MM.1S (cell line): ENCODE results near the gene HYDIN.

Experiments
- DNase-seq: peaks from one replicate; pipeline ENCODE4 v3.0.0-alpha.2; 2015
- H2AFZ ChIP-seq: fragments of 300-600 bp; sonication (generic); 2 replicates; pipeline ENCODE4 v1.6.0; 2016; ENCODE audit warnings: antibody characterized with exemption, low read length
- H3F3A ChIP-seq: fragments of 300-600 bp; sonication (generic); 2 replicates; pipeline ENCODE4 v1.6.1; 2016; ENCODE audit warnings: mild to moderate bottlenecking, antibody characterized with exemption, low read length, moderate library complexity, mixed read lengths; ENCODE audit not compliant: insufficient read depth
- H3K27ac ChIP-seq: fragments of 300-600 bp; sonication (generic); 2 replicates; pipeline ENCODE4 v1.5.1; 2016; ENCODE audit warnings: mild to moderate bottlenecking, low read length
- H3K27me3 ChIP-seq: fragments of 300-600 bp; sonication (generic); replicated peaks from 2 replicates; pipeline ENCODE4 v1.6.0; 2016; ENCODE audit warnings: low read length; ENCODE audit not compliant: insufficient read depth
- H3K36me3 ChIP-seq: fragments of 300-600 bp; sonication (generic); replicated peaks from 2 replicates; pipeline ENCODE4 v1.6.1; 2016; ENCODE audit warnings: mild to moderate bottlenecking, low read length, mixed read lengths; ENCODE audit not compliant: insufficient read depth
- H3K4me1 ChIP-seq: fragments of 300-600 bp; sonication (generic); 2 replicates; pipeline ENCODE4 v1.6.1; 2016; ENCODE audit warnings: low read length, mixed read lengths
- H3K4me2 ChIP-seq: fragments of 300-600 bp; sonication (generic); 2 replicates; pipeline ENCODE4 v1.6.0; 2016; ENCODE audit warnings: low read depth, low read length
- H3K4me3 ChIP-seq: fragments of 300-600 bp; sonication (generic); 2 replicates; pipeline ENCODE4 v1.5.1; 2016; ENCODE audit warnings: low read length, mixed read lengths
- H3K79me2 ChIP-seq: fragments of 300-600 bp; sonication (generic); 2 replicates; pipeline ENCODE4 v1.6.1; 2016; ENCODE audit warnings: mixed run types, low read length, mixed read lengths
- H3K9ac ChIP-seq: fragments of 300-600 bp; sonication (generic); 2 replicates; pipeline ENCODE4 v1.6.1; 2016; ENCODE audit warnings: low read length, mixed read lengths
- H3K9me2 ChIP-seq: fragments of 300-600 bp; sonication (generic); replicated peaks from 2 replicates; pipeline ENCODE4 v1.6.1; 2016; ENCODE audit warnings: mild to moderate bottlenecking, low read length, mixed read lengths; ENCODE audit not compliant: insufficient read depth
- H3K9me3 ChIP-seq: fragments of 300-600 bp; sonication (generic); replicated peaks from 2 replicates; pipeline ENCODE4 v1.6.1; 2016; ENCODE audit warnings: mild to moderate bottlenecking, low read length, mixed read lengths; ENCODE audit not compliant: insufficient read depth
- H4K20me1 ChIP-seq: fragments of 300-600 bp; sonication (generic); 2 replicates; pipeline ENCODE4 v1.6.1; 2016; ENCODE audit warnings: mild to moderate bottlenecking, low read length, moderate library complexity, mixed read lengths; ENCODE audit not compliant: insufficient read depth
- EZH2 ChIP-seq: fragments of 300-600 bp; sonication (generic); optimal IDR thresholded peaks from 2 replicates; pipeline ENCODE3; 2017; ENCODE audit warnings: low read depth, mild to moderate bottlenecking, antibody characterized with exemption, low read length, mixed read lengths
- EZH2phosphoT487 ChIP-seq: fragments of 300-600 bp; sonication (generic); IDR thresholded peaks from 2 replicates; pipeline ENCODE4 v1.6.1; 2018; ENCODE audit warnings: antibody characterized with exemption, low read length
- TF ChIP-seq, protein P1 (sequence below): fragments of 300-600 bp; sonication (generic); IDR thresholded peaks from 2 replicates; pipeline ENCODE4 v1.5.1; 2016; ENCODE audit warnings: antibody characterized with exemption, low read length, mixed read lengths

The HYDIN gene

DNA sequence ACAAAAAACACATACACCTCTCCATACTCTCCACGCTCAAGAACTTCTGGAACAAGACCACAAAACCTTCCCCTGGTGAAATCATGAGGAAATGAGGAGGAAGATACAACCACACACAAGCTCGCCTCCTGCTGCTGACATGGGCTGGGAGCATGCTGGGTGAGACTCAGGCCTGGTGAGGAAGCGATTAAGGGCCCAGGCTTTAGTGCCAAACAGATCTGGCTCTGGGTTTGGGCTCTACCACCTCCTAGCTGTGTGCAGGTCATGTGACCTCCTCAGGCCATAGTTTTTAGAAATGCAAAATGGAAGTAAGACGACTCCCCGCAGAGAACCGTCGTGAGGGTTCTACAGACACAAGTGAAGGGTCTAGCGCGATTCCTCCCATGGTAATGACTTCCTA, 470.9 kb downstream of the HYDIN start:
- 0 out of 2 replicates have a peak, but pooled peaks cover 3% of the 10 kb centered on the region for H3K36me3 ChIP-seq
- no peak overlapping the region for H3K4me3 ChIP-seq
- H3K9me2 ChIP-seq, result no peaks in the 10 kb centered on the region
- no peak overlapping the region for H3K27ac ChIP-seq
- no peaks in the 10 kb centered on the region for H3K9me3 ChIP-seq
- no peaks in the 10 kb centered on the region for H3K4me1 ChIP-seq
- no peak overlapping the region for H3K9ac ChIP-seq
- no peak overlapping the region for H3K4me2 ChIP-seq
- TF ChIP-seq EZH2phosphoT487 (no peak), EZH2 (no peak)
- TF ChIP-seq, protein P1, sequence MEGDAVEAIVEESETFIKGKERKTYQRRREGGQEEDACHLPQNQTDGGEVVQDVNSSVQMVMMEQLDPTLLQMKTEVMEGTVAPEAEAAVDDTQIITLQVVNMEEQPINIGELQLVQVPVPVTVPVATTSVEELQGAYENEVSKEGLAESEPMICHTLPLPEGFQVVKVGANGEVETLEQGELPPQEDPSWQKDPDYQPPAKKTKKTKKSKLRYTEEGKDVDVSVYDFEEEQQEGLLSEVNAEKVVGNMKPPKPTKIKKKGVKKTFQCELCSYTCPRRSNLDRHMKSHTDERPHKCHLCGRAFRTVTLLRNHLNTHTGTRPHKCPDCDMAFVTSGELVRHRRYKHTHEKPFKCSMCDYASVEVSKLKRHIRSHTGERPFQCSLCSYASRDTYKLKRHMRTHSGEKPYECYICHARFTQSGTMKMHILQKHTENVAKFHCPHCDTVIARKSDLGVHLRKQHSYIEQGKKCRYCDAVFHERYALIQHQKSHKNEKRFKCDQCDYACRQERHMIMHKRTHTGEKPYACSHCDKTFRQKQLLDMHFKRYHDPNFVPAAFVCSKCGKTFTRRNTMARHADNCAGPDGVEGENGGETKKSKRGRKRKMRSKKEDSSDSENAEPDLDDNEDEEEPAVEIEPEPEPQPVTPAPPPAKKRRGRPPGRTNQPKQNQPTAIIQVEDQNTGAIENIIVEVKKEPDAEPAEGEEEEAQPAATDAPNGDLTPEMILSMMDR, result no peak
- no peaks in the 10 kb centered on the region for H3K79me2 ChIP-seq
- H3F3A ChIP-seq, result no peaks in the 10 kb centered on the region
- no peaks in the 10 kb centered on the region for H3K27me3 ChIP-seq
- no peak for DNase-seq
- H4K20me1 ChIP-seq, result no peaks in the 10 kb centered on the region
- no peak overlapping the region for H2AFZ ChIP-seq

DNA sequence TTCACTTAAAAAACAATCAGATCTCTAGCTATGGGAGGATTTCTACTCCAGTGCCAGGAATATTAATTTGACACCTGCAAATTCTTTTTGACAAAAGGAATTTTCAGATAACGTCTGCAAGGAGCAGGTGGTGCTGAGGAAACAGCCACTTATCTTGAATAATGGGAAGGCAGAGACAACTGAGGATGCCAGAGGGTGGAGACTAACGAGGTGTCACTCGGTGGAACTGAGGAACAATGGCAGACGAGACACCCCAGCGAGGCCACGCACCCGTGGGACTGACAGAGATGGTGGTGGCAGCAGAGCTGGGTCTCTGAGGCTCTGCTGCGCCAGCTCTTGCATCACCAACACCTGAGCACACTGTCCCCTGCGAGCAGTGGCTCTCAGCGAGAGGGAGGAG, 471.7 kb downstream of the HYDIN start:
- H2AFZ ChIP-seq, result no peak overlapping the region
- 0 out of 2 replicates have a peak, but pooled peaks cover 3% of the 10 kb centered on the region for H3K36me3 ChIP-seq
- H3K27me3 ChIP-seq, result no peaks in the 10 kb centered on the region
- no peak overlapping the region for H3K27ac ChIP-seq
- no peaks in the 10 kb centered on the region for H3K9me3 ChIP-seq
- no peaks in the 10 kb centered on the region for H4K20me1 ChIP-seq
- H3K4me1 ChIP-seq, result no peaks in the 10 kb centered on the region
- no peaks in the 10 kb centered on the region for H3K79me2 ChIP-seq
- no peaks in the 10 kb centered on the region for H3K9me2 ChIP-seq
- TF ChIP-seq EZH2, result no peak
- no peak for TF ChIP-seq EZH2phosphoT487
- TF ChIP-seq, protein P1, result no peak
- DNase-seq, result no peak
- H3F3A ChIP-seq, result no peaks in the 10 kb centered on the region
- H3K4me3 ChIP-seq, result no peak overlapping the region
- no peak overlapping the region for H3K9ac ChIP-seq
- no peak overlapping the region for H3K4me2 ChIP-seq
